ENCODE measurements around the gene NCAM2. TPM values are rescaled to one million over a fixed set of nuclear protein-coding genes. Genes with fewer than 3 reads are reported as not detected.
A peak's percentile ranks its signal among the peaks of the same experiment; 100 is the strongest.

NCAM2 gene
- total RNA-seq, 1 donor from 2014 or later = 0.84 TPM

GRCh38 chr21:21458124-21458631 lies 460.0 kb downstream of the NCAM2 start:
- H3K36me3 Mint-ChIP-seq = no peaks in the 10 kb centered on the region
- H3K27me3 Mint-ChIP-seq (ENCODE audit: insufficient read depth, low read depth) = no peaks in the 10 kb centered on the region
- no peak overlapping the region for H3K4me3 Mint-ChIP-seq
- Histone ChIP-seq H2AFZ (replicated peaks) (no peak overlapping the region), H3K36me3 (no peaks in the 10 kb centered on the region), H3K4me1 (no peaks in the 10 kb centered on the region), H3K27ac (no peak overlapping the region), H3K27me3 (no peaks in the 10 kb centered on the region), H3K9ac (no peak overlapping the region), H3K9me3 (ENCODE audit: low read depth) (no peaks in the 10 kb centered on the region), H3K4me2 (no peak overlapping the region), H4K20me1 (ENCODE audit: low read depth) (no peaks in the 10 kb centered on the region), H3F3A (ENCODE audit: low read depth) (no peaks in the 10 kb centered on the region), H3K79me2 (ENCODE audit: low read depth) (no peaks in the 10 kb centered on the region), H3K4me3 (no peak overlapping the region)
- H3K9me3 Mint-ChIP-seq = no peaks in the 10 kb centered on the region
- DNase-seq (ENCODE audit: low spot score) = no peak
- TF ChIP-seq EZH2phosphoT487 (IDR thresholded peaks at IDR 0.05) (no peak), CTCF (IDR thresholded peaks at IDR 0.05) (no peak), EZH2 (IDR thresholded peaks at IDR 0.05) (no peak)
- H3K4me1 Mint-ChIP-seq = peaks cover 2% of the 10 kb centered on the region
- no peak overlapping the region for H3K27ac Mint-ChIP-seq

GRCh38 chr21:21460979-21461378 lies 462.8 kb downstream of the NCAM2 start:
- Histone ChIP-seq H3K36me3 (no peaks in the 10 kb centered on the region), H3K4me3 (no peak overlapping the region), H2AFZ (replicated peaks) (no peak overlapping the region), H3F3A (ENCODE audit: low read depth) (no peaks in the 10 kb centered on the region), H3K9me3 (ENCODE audit: low read depth) (no peaks in the 10 kb centered on the region), H3K27ac (no peak overlapping the region), H4K20me1 (ENCODE audit: low read depth) (no peaks in the 10 kb centered on the region), H3K4me1 (no peaks in the 10 kb centered on the region), H3K79me2 (ENCODE audit: low read depth) (no peaks in the 10 kb centered on the region), H3K4me2 (no peak overlapping the region), H3K9ac (no peak overlapping the region), H3K27me3 (no peaks in the 10 kb centered on the region)
- Mint-ChIP-seq H3K4me3 (no peak overlapping the region), H3K27ac (no peak overlapping the region), H3K36me3 (no peaks in the 10 kb centered on the region), H3K4me1 (peaks cover 2% of the 10 kb centered on the region), H3K27me3 (ENCODE audit: insufficient read depth, low read depth) (no peaks in the 10 kb centered on the region), H3K9me3 (no peaks in the 10 kb centered on the region)
- DNase-seq (ENCODE audit: low spot score) = no peak
- TF ChIP-seq EZH2phosphoT487 (IDR thresholded peaks at IDR 0.05) = no peak
- no peak for TF ChIP-seq CTCF (IDR thresholded peaks at IDR 0.05)
- no peak for TF ChIP-seq EZH2 (IDR thresholded peaks at IDR 0.05)

- DNase-seq (ENCODE audit: low spot score) = no peak
- no peaks in the 10 kb centered on the region for H3K27me3 ChIP-seq
- Mint-ChIP-seq H3K4me3 (no peak overlapping the region), H3K27ac (no peak overlapping the region), H3K27me3 (ENCODE audit: insufficient read depth, low read depth) (no peaks in the 10 kb centered on the region), H3K9me3 (no peaks in the 10 kb centered on the region), H3K4me1 (peaks cover 2% of the 10 kb centered on the region), H3K36me3 (no peaks in the 10 kb centered on the region)
- H3K4me2 ChIP-seq = no peak overlapping the region
- no peaks in the 10 kb centered on the region for H3F3A ChIP-seq (ENCODE audit: low read depth)
- H3K9me3 ChIP-seq (ENCODE audit: low read depth) = no peaks in the 10 kb centered on the region
- no peaks in the 10 kb centered on the region for H4K20me1 ChIP-seq (ENCODE audit: low read depth)
- H3K4me1 ChIP-seq = no peaks in the 10 kb centered on the region
- H3K79me2 ChIP-seq (ENCODE audit: low read depth) = no peaks in the 10 kb centered on the region
- no peak overlapping the region for H3K27ac ChIP-seq
- H3K36me3 ChIP-seq = no peaks in the 10 kb centered on the region
- H2AFZ ChIP-seq (replicated peaks) = peak overlapping the region; percentile 3
- H3K9ac ChIP-seq = no peak overlapping the region
- no peak overlapping the region for H3K4me3 ChIP-seq
- TF ChIP-seq EZH2phosphoT487 (IDR thresholded peaks at IDR 0.05) (no peak), CTCF (IDR thresholded peaks at IDR 0.05) (no peak), EZH2 (IDR thresholded peaks at IDR 0.05) (no peak)
Measured at GRCh38 chr21:21463456-21463855, 465.2 kb downstream of the NCAM2 start.

Measured in neural progenitor cell (in vitro differentiated cells).